Lower leg skin (tissue), 3 donors: ENCODE measurements around the gene FPGT.

ENCODE experiments used
- POLR2A ChIP-seq, 2 donors: fragments of 450-650 bp; IDR thresholded peaks; one replicate each; pipeline ENCODE4 v1.6.1; 2016 to 2017; ENCODE audit warnings: antibody characterized with exemption in 2 of 2, mild to moderate bottlenecking in 1 of 2, moderate library complexity in 1 of 2
- TF ChIP-seq, protein P1 (sequence below), 3 donors: fragments of 450-650 bp; IDR thresholded peaks; one replicate each; pipeline ENCODE4 v1.5.1; 2016; ENCODE audit warnings: antibody characterized with exemption in 3 of 3, mild to moderate bottlenecking in 3 of 3, moderate library complexity in 2 of 3

- TF ChIP-seq, protein P1, sequence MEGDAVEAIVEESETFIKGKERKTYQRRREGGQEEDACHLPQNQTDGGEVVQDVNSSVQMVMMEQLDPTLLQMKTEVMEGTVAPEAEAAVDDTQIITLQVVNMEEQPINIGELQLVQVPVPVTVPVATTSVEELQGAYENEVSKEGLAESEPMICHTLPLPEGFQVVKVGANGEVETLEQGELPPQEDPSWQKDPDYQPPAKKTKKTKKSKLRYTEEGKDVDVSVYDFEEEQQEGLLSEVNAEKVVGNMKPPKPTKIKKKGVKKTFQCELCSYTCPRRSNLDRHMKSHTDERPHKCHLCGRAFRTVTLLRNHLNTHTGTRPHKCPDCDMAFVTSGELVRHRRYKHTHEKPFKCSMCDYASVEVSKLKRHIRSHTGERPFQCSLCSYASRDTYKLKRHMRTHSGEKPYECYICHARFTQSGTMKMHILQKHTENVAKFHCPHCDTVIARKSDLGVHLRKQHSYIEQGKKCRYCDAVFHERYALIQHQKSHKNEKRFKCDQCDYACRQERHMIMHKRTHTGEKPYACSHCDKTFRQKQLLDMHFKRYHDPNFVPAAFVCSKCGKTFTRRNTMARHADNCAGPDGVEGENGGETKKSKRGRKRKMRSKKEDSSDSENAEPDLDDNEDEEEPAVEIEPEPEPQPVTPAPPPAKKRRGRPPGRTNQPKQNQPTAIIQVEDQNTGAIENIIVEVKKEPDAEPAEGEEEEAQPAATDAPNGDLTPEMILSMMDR (IDR thresholded peaks at IDR 0.05): no peak
- no peak for TF ChIP-seq POLR2A (IDR thresholded peaks at IDR 0.05)
Measured at GRCh38 chr1:74180490-74180889, 17.6 kb upstream of the FPGT start.
